HG03108 (cell line): Measurements from ENCODE around the gene LHX3.
A peak's percentile ranks its signal among the peaks of the same experiment; 100 is the strongest.

Source experiments
- ATAC-seq: cut with Tn5 transposase; IDR thresholded peaks from one replicate; pipeline ENCODE4 v1.9.1; 2021; ENCODE audit warnings: moderate library complexity; ENCODE audit not compliant: unreplicated experiment

Gene LHX3

GRCh38 chr9:136228107-136228875 lies 23.4 kb upstream of the LHX3 start:
- ATAC-seq: no peak

- ATAC-seq: no peak
These were observed 21.9 kb upstream of the LHX3 start for GRCh38 chr9:136226680-136227407.

GRCh38 chr9:136225748-136226679 lies 21.1 kb upstream of the LHX3 start:
- peak; percentile 67 for ATAC-seq

GRCh38 chr9:136225366-136225747 lies 20.4 kb upstream of the LHX3 start:
- ATAC-seq: peak; percentile 43

DNA sequence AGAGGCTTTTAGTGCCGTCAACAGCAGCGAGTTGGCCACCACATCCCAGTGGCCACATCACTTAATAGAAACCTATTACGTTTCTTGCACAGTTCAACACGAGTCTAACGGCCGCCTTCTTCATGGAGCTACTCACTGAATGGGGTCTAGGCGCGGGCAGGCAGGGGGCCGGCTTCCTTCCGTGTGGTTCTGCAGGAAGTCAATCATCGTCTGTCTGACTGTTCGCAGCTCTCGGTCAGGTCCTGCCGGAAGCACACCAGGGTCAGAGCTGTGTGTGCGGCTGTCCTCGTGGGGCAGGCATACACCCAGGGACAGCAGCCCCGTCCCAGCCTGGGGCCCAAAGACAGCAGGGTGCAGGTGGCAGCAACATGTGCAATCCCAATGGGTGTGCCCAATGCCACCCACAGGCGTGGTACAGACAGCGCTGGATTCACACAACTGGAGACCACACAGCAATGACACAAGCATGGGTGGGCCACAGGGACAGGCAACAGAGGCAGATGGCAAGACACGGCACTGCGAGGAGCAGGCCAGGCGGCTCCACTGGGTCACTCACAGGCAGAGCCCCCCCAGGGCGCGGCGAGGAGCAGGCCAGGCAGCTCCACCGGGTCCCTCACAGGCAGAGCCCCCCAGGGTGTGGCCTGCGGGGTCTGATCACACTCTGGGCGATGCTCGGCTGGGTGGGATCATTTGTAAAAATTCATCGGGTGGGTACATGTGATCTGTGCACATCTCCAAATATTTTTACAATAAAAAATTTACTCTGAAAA lies 19.1 kb upstream of the LHX3 start:
- no peak for ATAC-seq

DNA sequence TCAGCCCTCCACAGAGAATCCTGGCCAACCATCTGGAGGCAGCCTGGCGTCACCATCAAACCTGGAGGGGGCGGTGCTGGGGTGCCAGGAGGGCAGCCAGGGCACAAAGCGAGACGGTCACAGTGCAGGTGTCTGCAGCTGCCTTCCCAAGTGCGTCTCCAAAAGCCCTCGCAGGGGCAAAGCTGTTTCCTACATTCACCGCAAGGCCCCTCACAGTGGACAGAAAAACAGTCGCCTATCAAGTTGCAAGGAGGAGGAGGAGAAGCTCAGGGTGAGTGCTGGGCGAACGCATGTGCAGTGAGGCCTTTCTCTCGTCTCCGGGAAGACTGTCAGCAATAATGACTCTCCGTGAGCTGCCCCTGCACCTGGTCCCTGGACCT lies 18.0 kb upstream of the LHX3 start:
- no peak for ATAC-seq

DNA sequence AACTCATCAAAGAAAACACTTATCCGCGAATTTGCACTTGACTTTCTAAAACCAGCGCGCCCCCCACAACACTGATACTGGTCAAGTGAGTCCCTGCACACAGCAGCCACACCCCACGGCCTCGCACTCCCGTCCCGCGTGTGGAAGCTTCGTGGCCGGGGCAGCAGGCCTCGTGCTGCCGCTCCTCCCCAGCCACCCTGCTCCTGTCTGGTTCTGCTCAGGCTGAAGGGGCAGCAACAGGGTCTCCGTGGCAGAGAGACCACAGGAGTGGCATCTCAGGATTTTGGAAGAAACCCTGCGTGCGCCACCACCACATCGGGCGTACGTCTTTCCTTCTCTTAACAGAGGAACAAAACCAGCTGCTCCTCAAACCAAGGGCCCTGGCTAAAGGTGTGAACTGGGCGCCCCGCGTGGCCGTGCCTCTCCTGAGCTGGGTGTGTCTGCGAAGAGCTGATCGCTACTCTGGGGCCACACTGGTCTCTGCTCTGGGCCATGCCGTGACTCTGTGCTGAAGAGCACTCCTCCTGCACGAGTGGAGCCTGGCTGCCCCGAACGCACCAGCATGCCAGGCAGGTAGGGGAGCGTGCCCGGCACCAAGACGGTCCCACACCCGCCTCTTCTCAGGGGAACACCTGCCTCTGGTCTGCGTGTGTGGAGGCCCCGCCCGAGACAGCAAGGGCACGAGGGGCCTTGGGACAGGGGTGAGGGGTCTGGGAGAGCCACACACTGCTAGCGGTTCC lies 17.4 kb upstream of the LHX3 start:
- no peak for ATAC-seq

DNA sequence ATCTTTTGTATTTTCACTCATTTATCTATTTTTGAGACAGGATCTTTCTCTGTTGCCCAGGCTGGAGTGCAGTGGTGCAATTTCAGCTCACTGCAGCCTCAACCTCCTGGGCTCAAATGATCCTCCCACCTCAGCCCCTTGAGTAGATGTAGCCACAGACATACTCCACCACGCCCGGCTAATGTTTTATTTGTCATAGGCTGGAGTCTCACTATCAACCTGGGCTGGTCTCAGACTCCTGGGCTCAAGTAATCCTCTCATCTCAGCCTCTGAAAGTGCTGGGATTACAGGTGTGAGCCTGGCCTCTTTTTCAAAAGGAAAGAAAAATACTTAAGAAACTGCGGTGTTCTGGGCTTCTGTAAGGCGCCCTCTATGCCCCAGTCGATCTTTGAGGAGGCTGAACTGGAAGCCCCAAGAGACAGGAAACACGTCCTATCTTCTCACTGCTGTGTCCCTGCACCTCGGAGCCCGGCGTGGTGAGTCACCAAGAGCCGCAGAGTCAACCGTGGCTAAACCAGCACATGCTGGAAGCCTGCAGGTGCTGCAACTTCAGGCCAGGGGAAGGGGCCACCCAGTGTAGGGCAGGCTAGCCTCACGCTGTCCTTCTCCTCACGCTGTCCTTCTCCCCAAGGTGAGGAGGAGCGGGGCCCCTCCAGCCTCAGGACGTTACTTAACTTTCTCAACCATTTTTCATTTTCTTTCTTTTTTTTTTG lies 15.2 kb upstream of the LHX3 start:
- ATAC-seq: no peak

DNA sequence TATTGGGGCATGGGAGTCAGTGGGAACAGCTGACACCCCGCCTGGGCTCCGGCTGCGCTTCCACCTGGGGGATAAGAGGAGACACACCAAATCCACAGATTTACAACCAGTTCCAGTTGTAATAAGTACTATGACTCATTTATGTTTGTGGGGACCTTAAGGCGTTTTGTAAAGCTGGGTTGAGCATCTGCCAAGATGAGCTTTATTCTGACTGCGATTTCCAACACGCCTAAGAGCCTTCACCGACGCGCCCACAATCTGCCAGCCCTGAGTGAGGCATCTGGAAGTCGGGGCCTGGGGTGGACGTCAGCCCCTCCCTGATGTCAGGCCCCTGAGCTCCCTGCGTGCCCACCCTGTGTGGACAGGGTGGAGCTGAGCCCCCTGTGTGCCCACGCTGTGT lies 14.3 kb upstream of the LHX3 start:
- ATAC-seq: no peak

DNA sequence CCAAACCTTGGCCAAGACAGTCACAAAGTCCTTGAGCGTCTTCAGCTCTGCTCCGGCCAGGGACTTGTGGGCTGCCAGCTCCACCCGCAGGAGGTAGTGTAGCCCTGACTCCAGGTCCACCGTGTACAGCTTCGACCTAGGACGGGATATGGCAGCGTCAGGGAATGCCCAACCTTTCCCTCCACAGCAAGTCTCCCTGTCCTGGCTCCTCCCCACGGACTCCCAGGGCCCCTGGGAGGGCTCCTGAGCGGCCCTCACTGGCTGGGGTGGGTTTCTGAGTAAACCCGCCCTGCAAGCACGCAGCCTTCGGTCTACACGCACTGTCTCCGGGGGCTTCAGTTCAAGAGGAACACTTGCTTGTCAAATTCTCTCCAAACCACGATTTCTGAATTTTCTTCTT lies 13.7 kb upstream of the LHX3 start:
- ATAC-seq: no peak

DNA sequence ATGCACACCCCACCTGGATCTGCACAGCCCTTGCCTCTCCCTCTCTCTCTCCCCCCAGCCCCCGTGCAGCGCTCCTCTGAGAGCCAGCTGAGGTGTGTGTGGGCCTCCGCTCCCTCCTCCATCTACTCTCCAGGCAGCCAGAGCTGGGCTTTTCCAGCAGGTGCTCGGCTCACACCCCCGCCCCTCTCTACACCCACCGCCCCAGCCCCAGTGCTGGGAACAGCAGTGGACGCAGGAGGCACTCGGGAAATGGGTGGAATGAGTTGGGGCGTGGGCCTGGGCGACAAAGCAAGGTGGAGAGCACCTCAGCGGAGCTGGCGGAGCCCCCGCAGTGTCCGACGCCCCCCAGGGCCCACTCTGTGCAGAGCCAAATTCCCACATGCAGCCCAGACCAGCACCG lies 13.3 kb upstream of the LHX3 start:
- ATAC-seq: no peak

- no peak for ATAC-seq
These were observed 11.8 kb upstream of the LHX3 start for GRCh38 chr9:136216541-136217244.

DNA sequence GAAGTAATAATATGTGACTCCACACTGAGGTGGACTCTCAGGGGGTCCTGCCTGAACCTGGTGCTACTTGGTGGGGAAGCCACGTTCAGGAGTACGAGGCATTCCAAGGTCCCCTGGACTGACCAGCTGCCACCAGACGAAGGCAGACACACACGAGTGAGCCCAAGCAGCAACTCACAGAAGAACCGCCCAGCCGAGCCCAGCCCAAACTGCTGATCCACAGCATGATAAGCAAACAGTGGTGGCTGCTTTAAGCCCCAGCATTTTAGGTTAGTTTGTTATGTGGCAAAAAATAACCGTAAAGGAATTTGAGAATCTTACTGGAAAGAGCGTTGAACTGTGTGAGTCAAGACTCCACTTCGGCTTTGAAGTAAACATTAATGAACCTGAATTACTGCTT lies 8.8 kb upstream of the LHX3 start:
- no peak for ATAC-seq

DNA sequence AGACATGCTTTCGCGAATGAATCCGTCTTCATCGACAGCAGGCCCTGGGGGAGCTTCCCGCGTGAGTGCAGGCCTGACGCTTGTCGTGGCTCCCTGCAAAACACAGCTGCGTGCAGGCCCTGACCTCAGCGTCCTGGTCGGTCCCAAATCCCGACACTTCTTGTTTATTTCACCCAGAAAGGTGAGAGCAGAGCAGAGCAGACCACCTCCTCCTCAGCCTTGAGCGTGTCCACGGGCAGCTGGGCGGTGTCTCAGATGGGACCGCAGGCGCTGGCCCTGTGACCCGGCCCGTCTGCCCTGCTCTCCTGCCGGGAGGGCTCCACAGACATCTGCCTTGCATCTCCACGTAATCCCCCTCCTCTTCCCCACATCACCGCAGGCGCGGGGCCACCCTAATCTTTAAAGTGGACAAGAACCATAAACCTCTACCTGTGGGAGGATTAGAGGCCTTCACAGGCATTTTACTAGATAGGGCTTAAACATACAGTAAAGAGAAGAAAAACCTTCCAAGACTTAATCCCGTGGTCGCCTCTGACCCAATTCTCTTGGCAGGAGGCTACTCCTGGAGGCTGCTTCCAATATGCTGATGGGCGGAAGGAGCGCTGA lies 7.5 kb upstream of the LHX3 start:
- no peak for ATAC-seq

DNA sequence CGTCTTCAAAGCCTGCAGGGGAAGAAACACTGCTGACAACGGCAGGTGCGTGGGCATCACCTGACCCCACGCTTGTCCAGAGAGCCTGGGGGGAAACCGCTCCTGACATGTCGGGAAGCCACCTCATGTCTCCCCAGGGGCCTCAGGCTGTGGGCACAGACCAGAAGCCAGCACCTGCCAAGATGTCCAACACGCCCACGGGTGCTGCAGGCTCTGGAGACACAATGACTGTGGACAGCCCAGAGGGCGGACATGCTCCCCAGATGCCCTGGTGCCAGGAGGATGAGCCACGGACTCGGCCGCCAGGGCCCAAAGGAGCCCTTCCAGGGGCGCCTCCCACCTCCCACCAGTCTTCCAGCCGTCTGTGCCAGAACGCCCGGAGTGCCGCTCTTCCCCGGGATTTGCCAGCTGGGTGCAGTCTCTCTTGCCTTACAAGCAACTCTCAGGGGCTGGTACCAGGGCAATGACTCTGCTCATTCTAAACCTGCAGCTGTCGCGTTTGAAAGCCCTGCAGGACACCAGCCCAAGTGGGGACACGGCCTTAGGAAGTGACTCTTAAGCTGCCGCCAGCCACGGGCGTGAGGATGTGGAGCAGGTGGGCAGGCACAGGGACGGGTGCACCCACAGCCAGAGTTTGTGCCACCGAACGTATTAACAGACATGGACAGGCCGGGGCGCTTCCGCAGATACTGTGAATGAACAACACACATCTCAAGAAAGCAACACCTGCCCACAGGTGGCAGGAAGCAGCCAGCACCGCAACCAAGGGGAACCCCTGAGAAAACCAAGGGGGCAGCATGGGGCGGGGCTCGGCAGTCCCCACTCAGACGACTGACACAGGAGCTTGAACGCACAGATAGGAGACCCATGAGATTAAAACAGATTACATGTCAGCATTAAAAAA lies 6.8 kb upstream of the LHX3 start:
- ATAC-seq: no peak

DNA sequence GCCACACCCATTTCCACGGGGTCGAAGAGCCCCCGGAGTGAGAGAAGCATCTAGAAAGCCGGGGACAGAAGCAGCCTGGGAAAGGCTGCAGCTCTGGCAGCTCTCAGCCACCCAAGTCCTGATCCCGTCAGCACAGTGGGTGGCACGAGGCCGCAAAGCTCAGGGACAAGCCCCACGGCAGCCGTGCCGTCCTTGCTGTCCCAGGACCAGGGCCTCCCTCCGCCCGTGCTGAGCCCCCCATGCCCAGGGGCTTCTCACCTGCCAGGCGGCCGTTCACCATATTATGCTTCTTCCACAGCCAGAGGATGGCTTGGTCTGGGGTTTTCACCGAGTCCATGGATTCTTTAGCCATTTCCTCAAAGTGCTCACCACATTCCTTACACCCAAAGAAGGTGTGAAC lies 6.1 kb upstream of the LHX3 start:
- no peak for ATAC-seq

DNA sequence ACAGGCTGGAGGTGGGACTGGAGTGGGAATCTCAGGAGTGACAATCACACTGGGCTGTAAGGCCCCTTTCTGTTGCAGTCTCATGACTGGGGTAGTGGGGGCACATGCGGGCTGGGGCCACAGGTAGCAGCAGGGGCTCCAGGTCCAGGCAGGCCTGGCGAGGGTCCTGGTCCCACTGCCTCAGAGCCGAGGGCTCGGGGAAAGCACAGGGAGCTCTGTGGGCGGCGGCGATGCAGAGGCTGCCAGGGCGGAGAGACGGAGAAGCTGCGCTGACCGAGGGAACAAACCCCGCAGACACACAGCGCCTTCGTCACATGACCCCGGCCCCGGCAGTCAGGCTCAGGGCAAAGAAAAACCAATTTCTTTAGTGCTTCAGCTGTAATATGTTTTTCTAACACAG lies 5.3 kb upstream of the LHX3 start:
- ATAC-seq: no peak
